GM12875 (cell line): ENCODE data around the gene BICRA.

ENCODE experiments used
- H3K4me3 ChIP-seq: one replicate; pipeline ENCODE4 v1.5.1; 2011; ENCODE audit warnings: low read depth, low read length, control low read depth
- CTCF ChIP-seq: IDR thresholded peaks from 2 replicates; pipeline ENCODE4 v1.5.1; 2011; ENCODE audit warnings: low read depth, mild to moderate bottlenecking, control low read depth, inconsistent platforms, low read length, moderate library complexity, borderline replicate concordance; ENCODE audit not compliant: insufficient read depth

Gene BICRA

GRCh38 chr19:47675859-47676258 lies 66.9 kb downstream of the BICRA start:
- TF ChIP-seq CTCF = no peak
- no peak overlapping the region for H3K4me3 ChIP-seq

GRCh38 chr19:47676811-47677210 lies 67.9 kb downstream of the BICRA start:
- no peak for TF ChIP-seq CTCF
- no peak overlapping the region for H3K4me3 ChIP-seq

DNA sequence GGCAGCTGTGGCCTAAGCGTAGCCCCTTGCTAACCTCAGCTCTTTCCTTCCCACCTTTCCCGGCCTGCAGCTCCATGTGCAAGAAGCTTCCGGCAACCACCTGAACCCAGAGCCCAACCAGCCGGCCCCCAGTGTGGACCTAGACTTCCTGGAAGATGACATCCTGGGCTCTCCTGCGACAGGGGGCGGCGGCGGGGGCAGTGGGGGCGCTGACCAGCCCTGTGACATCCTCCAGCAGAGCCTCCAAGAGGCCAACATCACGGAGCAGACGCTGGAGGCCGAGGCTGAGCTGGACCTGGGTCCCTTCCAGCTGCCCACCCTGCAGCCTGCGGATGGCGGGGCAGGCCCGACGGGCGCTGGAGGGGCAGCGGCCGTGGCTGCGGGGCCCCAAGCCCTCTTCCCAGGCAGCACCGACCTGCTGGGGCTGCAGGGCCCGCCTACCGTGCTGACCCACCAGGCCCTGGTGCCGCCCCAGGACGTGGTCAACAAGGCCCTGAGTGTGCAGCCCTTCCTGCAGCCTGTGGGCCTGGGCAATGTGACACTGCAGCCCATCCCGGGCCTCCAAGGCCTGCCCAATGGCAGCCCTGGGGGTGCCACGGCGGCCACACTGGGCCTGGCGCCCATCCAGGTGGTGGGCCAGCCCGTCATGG lies 70.4 kb downstream of the BICRA start:
- TF ChIP-seq CTCF = no peak
- H3K4me3 ChIP-seq = no peak overlapping the region

DNA sequence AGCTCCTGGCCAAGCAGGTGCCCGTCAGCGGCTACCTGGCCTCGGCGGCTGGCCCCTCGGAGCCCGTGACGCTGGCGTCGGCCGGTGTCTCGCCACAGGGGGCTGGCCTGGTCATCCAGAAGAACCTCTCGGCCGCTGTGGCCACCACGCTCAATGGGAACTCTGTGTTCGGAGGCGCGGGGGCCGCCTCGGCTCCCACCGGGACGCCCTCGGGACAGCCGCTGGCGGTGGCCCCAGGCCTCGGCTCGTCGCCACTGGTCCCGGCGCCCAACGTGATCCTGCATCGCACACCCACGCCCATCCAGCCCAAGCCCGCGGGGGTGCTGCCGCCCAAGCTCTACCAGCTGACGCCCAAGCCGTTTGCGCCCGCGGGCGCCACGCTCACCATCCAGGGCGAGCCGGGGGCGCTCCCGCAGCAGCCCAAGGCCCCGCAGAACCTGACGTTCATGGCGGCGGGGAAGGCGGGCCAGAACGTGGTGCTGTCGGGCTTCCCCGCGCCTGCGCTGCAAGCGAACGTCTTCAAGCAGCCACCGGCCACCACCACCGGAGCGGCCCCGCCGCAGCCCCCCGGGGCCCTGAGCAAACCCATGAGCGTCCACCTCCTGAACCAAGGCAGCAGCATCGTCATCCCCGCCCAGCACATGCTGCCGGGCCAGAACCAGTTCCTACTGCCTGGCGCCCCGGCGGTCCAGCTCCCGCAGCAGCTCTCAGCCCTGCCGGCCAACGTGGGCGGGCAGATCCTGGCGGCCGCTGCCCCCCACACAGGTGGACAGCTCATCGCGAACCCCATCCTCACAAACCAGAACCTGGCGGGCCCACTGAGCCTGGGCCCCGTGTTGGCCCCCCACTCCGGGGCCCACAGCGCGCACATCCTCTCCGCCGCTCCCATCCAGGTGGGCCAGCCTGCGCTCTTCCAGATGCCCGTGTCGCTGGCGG lies 71.3 kb downstream of the BICRA start:
- H3K4me3 ChIP-seq = no peak overlapping the region
- no peak for TF ChIP-seq CTCF

DNA sequence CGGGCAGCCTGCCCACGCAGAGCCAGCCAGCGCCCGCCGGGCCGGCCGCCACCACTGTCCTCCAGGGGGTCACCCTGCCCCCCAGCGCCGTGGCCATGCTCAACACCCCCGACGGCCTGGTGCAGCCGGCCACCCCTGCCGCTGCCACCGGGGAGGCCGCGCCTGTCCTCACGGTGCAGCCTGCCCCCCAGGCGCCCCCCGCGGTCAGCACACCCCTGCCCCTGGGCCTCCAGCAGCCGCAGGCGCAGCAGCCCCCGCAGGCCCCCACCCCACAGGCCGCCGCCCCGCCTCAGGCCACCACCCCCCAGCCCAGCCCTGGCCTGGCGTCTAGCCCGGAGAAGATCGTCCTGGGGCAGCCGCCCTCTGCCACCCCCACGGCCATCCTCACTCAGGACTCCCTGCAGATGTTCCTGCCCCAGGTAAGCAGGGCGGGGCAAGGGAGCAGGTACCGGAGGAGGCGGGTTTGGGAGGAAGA lies 72.0 kb downstream of the BICRA start:
- no peak overlapping the region for H3K4me3 ChIP-seq
- no peak for TF ChIP-seq CTCF

DNA sequence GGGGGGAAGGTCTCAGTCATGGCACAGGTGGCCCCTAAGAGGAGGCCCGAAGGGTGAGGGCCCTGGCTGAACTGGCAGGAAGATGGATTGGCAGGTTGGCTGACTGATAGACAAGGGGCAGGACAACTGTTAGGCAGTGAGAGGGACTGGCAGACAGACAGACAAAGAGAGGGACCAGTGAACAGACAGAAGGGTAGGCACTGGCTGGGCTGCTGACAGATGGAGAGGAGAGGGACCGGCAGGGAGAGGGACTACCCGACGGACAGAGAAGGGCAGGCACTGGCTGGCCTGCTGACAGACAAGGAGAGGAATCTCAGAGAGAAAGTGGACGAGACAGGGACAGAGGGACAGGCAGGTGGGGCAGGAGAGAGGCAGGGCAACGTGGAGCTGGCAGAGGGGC lies 72.5 kb downstream of the BICRA start:
- H3K4me3 ChIP-seq = no peak overlapping the region
- TF ChIP-seq CTCF = no peak
